ENCODE measurements around the gene FLNB. TPM values are rescaled to one million over a fixed set of nuclear protein-coding genes. Genes with fewer than 3 reads are reported as not detected.

FLNB gene
- total RNA-seq, 2 donors from 2014 or later = 410 to 585 TPM

DNA sequence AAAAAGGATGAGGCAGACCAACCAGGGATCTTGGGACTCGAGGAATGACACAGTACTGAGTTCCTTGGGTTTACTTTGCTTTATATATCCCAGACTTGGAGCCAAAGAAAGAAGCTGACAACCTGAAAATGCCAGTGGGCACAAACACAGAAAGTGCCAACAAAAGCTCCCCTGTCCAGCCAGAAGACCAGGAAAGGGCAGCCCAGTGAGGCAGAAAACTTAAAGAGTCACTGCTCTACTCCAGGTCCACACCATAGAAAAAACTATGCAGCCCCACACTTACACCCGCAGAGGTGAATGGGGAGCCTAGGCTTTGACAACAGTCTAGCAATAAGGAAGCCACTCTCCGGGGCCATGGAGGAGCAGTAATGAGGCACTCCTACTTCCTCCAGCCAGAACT, 80.3 kb downstream of the FLNB start:
- ATAC-seq (peak; percentile 20), DNase-seq (no peak)
- intact Hi-C loops (cut with DNase I, micrococcal nuclease) = no loop called here

DNA sequence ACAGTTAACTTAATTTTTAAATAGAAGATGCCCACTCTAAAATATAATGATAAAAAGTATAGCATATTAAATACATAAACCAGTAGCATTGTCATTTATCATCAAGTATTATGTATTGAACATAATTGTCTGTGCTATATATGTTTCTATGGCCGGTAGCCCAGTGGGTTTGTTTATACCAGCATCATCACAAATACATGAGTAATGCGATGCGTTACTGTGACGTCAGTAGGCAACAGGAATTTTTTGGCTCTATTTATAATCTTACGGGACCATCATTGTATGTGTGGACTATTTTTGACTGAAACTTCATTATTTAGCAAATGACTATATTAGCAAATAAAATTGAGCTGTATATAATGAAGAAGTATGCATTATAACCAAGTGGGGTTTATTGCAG, 82.1 kb downstream of the FLNB start:
- ATAC-seq (no peak), DNase-seq (no peak)
- intact Hi-C loops (cut with DNase I, micrococcal nuclease) = no loop called here

GRCh38 chr3:58092521-58092920, 84.3 kb downstream of the FLNB start:
- DNase-seq = no peak
- intact Hi-C loops (cut with DNase I, micrococcal nuclease) = no loop called here
- ATAC-seq = no peak

GRCh38 chr3:58093574-58094195, 85.5 kb downstream of the FLNB start:
- intact Hi-C loops (cut with DNase I, micrococcal nuclease) = no loop called here
- peak; percentile 50 for ATAC-seq
- no peak for DNase-seq

DNA sequence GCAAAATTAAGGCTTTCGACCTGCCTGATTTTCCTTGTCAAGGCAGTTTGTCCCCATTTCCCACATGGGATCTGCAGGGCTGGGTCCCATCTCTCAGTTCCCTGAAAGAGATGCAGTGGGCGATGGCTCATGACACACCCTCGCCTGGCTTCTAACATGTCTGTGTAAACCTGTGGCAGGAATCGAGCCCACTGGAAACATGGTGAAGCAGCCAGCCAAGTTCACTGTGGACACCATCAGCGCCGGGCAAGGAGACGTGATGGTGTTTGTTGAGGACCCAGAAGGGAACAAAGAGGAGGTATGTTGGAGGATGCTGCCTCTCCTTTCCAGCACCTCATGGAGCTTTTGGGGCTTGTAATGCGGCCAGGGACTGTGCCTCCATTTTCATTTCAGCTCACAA, 86.4 kb downstream of the FLNB start:
- ATAC-seq (no peak), DNase-seq (no peak)
- intact Hi-C loops (cut with DNase I, micrococcal nuclease) = no loop called here

DNA sequence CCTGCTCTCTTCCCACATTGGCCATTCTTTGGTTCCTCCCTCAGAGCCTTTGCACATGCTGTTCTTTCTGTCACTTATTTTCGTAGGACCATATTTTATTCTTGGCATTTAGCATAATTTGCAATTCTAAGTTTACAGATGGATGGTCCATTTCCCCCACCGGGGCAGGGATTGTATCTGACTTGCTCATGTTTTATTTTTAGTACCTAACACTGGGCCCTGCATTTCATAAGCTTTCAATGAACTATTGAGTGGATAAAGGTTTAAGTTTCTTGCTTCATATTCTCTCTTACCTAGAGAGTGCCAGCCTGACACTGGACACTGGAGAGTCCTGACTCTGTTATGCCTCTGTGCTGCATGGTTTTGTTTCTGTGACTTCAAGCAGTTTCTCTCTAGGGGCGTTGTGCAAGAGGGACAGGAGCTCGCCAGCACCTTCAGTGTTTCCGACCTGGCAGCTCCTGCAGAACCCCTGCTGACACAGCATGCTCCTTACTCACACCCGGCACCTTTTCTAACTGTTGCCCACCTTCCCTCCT, 87.4 kb downstream of the FLNB start:
- intact Hi-C loops (cut with DNase I, micrococcal nuclease) = no loop called here
- DNase-seq = no peak
- no peak for ATAC-seq

DNA sequence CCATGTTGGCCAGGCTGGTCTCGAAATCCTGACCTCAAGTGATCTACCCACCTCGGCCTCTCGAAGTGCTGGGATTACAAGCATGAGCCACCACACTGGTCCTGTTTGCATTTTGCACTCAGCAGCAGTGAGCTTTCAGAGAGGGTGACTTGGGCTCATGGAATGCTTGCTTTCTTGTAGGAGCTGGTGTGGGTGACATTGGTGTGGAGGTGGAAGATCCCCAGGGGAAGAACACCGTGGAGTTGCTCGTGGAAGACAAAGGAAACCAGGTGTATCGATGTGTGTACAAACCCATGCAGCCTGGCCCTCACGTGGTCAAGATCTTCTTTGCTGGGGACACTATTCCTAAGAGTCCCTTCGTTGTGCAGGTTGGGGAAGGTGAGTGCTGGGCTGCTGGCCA, 90.3 kb downstream of the FLNB start:
- DNase-seq (no peak), ATAC-seq (no peak)
- intact Hi-C loops (cut with DNase I, micrococcal nuclease) = no loop called here

DNA sequence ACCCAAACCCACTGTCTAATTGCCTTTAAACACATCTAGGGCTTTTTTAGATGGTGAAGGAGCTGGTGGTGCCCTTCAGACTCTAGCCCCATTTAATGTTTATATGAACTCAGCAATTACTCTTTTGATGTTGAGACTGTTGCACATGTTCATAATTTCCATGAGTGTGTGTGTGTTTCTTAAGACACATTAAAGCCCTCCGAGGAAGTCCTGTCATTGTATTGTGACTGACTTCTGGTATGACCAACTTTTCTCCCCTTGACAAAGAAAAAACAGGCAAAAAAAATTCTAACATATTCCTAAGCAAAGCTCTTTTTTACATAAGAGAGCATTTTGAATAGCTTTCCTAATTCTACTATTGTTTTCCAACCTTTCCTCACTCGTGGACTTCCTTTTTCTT, 91.6 kb downstream of the FLNB start:
- DNase-seq (no peak), ATAC-seq (no peak)
- intact Hi-C loops (cut with DNase I, micrococcal nuclease) = no loop called here

DNA sequence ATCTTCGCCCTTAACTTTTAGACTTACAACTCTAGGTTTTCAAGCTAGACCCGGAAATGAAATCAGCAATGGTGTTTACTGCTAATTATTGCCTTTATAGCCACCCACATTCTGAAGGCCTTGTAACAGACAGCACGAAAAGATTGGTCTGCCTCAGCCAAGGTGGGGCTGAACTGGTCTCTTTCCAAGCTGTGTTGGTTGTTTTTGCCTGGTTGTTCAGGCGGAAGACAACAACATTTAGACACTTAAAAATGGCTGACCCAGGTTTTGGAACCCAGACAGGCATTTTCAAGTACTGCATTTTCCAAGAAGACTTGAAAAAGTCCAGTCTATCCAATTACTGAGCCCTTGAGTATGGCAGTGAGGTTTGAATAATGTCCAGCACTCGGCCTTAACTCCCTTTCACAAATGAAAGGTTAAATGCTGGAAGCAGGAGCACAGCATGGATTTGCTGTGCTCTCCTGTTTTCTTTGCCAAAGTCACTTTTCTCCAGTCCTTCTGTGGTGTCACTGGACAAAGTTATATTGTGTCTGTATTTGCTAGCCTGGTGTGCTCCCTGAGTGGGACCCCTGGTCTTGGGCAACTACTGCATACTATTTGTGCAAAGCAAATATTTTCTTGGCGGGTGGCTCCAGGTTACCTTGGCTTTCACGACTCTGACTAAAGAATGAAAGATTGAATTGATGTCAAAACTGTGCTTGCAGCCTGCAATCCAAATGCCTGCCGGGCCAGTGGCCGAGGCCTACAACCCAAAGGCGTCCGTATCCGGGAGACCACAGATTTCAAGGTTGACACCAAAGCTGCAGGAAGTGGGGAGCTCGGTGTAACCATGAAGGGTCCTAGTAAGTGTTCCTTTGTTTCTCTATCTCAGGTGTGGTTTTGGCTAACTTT, 93.5 kb downstream of the FLNB start:
- intact Hi-C loops (cut with DNase I, micrococcal nuclease) = no loop called here
- DNase-seq (no peak), ATAC-seq (peak; percentile 81)

- DNase-seq (no peak), ATAC-seq (no peak)
- intact Hi-C loops (cut with DNase I, micrococcal nuclease) = no loop called here
Observed at GRCh38 chr3:58102390-58102750, 94.1 kb downstream of the FLNB start.

DNA sequence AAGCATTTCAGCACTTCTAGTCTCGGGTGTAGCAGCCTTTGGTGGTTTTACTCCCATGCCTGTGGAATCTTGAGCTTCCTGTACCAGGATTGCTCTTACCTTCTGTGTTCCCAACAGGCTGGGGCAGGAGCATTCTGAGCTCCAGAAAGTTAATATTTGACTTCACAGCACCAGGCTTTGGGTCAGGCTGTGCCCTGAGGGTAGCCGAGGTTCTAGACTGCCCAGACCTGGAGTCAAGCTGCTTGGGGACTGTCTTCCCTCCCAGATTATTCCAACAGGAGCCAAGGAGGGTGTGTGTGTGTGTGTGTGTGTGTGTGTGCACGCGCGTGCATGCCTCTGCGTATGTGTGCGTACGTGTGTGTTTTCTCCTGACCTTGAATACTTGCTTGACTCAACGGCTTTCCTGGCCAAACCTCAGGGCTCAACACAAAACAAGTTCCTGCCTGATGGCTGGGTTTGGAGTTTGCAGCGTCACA, 94.8 kb downstream of the FLNB start:
- intact Hi-C loops (cut with DNase I, micrococcal nuclease) = no loop called here
- ATAC-seq = peak; percentile 18
- no peak for DNase-seq

DNA sequence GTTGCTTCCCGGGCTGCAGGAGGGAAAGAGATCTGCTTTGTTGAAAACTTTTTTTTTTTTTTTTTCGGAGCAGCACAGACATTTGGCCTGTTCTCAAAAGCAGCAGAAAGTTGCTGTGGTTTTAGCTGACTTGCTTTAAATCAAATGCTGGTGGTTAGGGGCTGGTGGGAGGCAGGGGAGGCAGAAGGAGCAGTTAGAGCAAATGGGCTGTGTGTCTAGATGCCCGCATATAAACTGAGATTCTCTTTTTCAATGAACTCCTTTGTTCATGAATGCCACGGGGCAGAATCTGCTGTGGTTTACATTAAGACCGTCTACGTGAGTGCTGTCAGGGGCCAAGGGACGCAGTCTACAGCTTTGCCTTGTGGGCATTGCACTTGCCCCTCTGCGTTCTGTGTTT, 95.9 kb downstream of the FLNB start:
- no peak for ATAC-seq
- no peak for DNase-seq
- intact Hi-C loops (cut with DNase I, micrococcal nuclease) = no loop called here

DNA sequence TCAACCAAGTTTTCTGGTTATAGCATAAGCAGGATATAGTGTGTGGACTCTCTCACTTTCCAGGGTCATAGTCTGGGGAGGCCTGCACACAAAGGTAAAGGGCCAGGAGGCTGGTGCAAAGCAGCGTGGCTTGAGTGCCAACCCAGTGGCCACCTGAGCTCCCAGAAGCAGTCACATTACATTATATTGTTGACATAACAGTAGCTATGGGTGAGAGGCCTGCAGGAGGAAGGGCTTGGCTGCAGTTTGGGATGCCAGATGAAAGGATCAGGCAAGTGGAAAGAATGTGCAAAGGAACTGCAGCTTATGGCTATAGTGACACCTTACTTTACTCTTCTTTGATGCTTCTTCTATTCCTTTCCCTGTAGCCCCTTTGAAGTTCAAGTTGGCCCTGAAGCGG, 96.5 kb downstream of the FLNB start:
- ATAC-seq = no peak

GRCh38 chr3:58105196-58105595, 97.0 kb downstream of the FLNB start:
- ATAC-seq (no peak), DNase-seq (no peak)
- intact Hi-C loops (cut with DNase I, micrococcal nuclease) = no loop called here

More for the DNA sequence above, 96.5 kb downstream of the FLNB start:
- intact Hi-C loops (cut with DNase I, micrococcal nuclease) = no loop called here
- no peak for DNase-seq

GRCh38 chr3:58106061-58106460, 97.8 kb downstream of the FLNB start:
- DNase-seq (no peak), ATAC-seq (no peak)
- intact Hi-C loops (cut with DNase I, micrococcal nuclease) = no loop called here

- no peak for DNase-seq
- ATAC-seq = no peak
- intact Hi-C loops (cut with DNase I, micrococcal nuclease) = no loop called here
Observed at GRCh38 chr3:58106640-58107039, 98.4 kb downstream of the FLNB start.

- ATAC-seq (no peak), DNase-seq (no peak)
- intact Hi-C loops (cut with DNase I, micrococcal nuclease) = no loop called here
Observed at GRCh38 chr3:58107597-58107996, 99.4 kb downstream of the FLNB start.

GRCh38 chr3:58109752-58110151, 101.5 kb downstream of the FLNB start:
- DNase-seq (no peak), ATAC-seq (no peak)
- intact Hi-C loops (cut with DNase I, micrococcal nuclease) = no loop called here

DNA sequence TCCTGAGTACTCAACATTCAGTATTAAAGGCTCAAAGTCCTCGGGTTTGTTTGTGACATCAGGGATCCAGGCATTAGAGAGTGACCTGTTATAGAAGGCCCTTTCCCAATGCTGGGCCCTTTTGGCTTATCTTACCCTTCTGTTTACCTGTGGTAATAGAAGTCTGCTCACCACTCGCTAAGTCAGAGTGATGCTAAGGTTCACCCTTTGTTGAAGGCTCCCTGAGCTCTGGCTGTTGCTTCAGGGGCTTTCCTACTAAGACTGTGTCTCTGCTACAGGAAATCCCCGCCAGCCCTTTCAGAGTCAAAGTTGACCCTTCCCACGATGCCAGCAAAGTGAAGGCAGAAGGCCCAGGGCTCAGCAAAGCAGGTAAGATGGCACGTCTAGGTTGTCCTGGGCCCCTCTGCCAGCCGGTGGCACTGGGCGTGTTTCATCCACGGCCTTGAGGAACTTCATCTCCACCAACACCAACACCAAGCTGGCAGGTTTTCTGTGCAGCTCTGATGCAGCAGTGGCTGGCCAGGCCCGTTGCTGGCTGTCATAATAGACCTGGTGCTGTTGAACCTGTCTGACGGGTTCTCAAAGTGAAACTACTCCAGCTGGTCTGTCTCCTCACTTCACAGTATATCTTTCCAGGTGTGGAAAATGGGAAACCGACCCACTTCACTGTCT, 103.4 kb downstream of the FLNB start:
- DNase-seq (peak; percentile 77 to 85), ATAC-seq (peak; percentile 94)
- intact Hi-C loops (cut with DNase I, micrococcal nuclease) = no loop called here

GRCh38 chr3:58112185-58112535, 103.9 kb downstream of the FLNB start:
- intact Hi-C loops (cut with DNase I, micrococcal nuclease) = no loop called here
- DNase-seq (peak in 1 of 2 donors; percentile 18), ATAC-seq (no peak)

Measured in left colon (tissue), 2 donors.